Activated naive CD8-positive, alpha-beta T cell (primary cell): ENCODE results near the gene DNAH17.
"Not testable (repeated sequence)": the region's sequence is repeated elsewhere in the genome, so short reads cannot be mapped to it uniquely, and the experiment has no call there.

Source experiments
- H3K27ac Mint-ChIP-seq: one replicate; pipeline ENCODE4 v1.8.0; 2021; ENCODE audit warnings: mixed read lengths
- H3K27me3 Mint-ChIP-seq: one replicate; pipeline ENCODE4 v1.8.0; 2021; ENCODE audit warnings: mixed read lengths
- H3K36me3 Mint-ChIP-seq: one replicate; pipeline ENCODE4 v1.8.0; 2021; ENCODE audit warnings: mixed read lengths
- H3K4me1 Mint-ChIP-seq: one replicate; pipeline ENCODE4 v1.8.0; 2021; ENCODE audit warnings: low read depth, mixed read lengths
- H3K4me3 Mint-ChIP-seq: one replicate; pipeline ENCODE4 v1.8.0; 2021; ENCODE audit warnings: mild to moderate bottlenecking, mixed read lengths
- H3K9me3 Mint-ChIP-seq: one replicate; pipeline ENCODE4 v1.8.0; 2021; ENCODE audit warnings: low read depth, mixed read lengths

The DNAH17 gene

GRCh38 chr17:78510141-78511075 is 66.8 kb downstream of the DNAH17 start:
- no peaks in the 10 kb centered on the region for H3K27me3 Mint-ChIP-seq
- no peak overlapping the region for H3K4me3 Mint-ChIP-seq
- peaks cover 2% of the 10 kb centered on the region for H3K36me3 Mint-ChIP-seq
- H3K9me3 Mint-ChIP-seq, result no peaks in the 10 kb centered on the region
- H3K27ac Mint-ChIP-seq, result no peak overlapping the region
- H3K4me1 Mint-ChIP-seq, result no peaks in the 10 kb centered on the region

- Mint-ChIP-seq H3K4me1 (no peaks in the 10 kb centered on the region), H3K27me3 (no peaks in the 10 kb centered on the region), H3K36me3 (no peaks in the 10 kb centered on the region), H3K9me3 (no peaks in the 10 kb centered on the region), H3K27ac (no peak overlapping the region), H3K4me3 (no peak overlapping the region)
These were observed 69.7 kb downstream of the DNAH17 start for GRCh38 chr17:78507526-78507925.

GRCh38 chr17:78506454-78507309 is 70.5 kb downstream of the DNAH17 start:
- Mint-ChIP-seq H3K27ac (no peak overlapping the region), H3K27me3 (no peaks in the 10 kb centered on the region), H3K9me3 (no peaks in the 10 kb centered on the region), H3K36me3 (no peaks in the 10 kb centered on the region), H3K4me3 (no peak overlapping the region), H3K4me1 (no peaks in the 10 kb centered on the region)

- Mint-ChIP-seq H3K4me1 (no peaks in the 10 kb centered on the region), H3K9me3 (no peaks in the 10 kb centered on the region), H3K27me3 (no peaks in the 10 kb centered on the region), H3K27ac (no peak overlapping the region), H3K36me3 (no peaks in the 10 kb centered on the region), H3K4me3 (no peak overlapping the region)
These were observed 72.9 kb downstream of the DNAH17 start for GRCh38 chr17:78504156-78504925.

- H3K4me1 Mint-ChIP-seq, H3K27ac Mint-ChIP-seq, H3K4me3 Mint-ChIP-seq, H3K27me3 Mint-ChIP-seq, H3K9me3 Mint-ChIP-seq, H3K36me3 Mint-ChIP-seq: not testable (repeated sequence)
These were observed 73.8 kb downstream of the DNAH17 start for GRCh38 chr17:78503388-78503787.

- no peaks in the 10 kb centered on the region for H3K9me3 Mint-ChIP-seq
- H3K27ac Mint-ChIP-seq, result no peak overlapping the region
- H3K4me1 Mint-ChIP-seq, result no peaks in the 10 kb centered on the region
- no peak overlapping the region for H3K4me3 Mint-ChIP-seq
- H3K36me3 Mint-ChIP-seq, result no peaks in the 10 kb centered on the region
- no peaks in the 10 kb centered on the region for H3K27me3 Mint-ChIP-seq
These were observed 74.5 kb downstream of the DNAH17 start for GRCh38 chr17:78502611-78503148.

GRCh38 chr17:78501241-78502036 is 75.8 kb downstream of the DNAH17 start:
- no peaks in the 10 kb centered on the region for H3K4me1 Mint-ChIP-seq
- H3K9me3 Mint-ChIP-seq, result no peaks in the 10 kb centered on the region
- H3K4me3 Mint-ChIP-seq, result no peak overlapping the region
- H3K27me3 Mint-ChIP-seq, result no peaks in the 10 kb centered on the region
- no peaks in the 10 kb centered on the region for H3K36me3 Mint-ChIP-seq
- H3K27ac Mint-ChIP-seq, result no peak overlapping the region

GRCh38 chr17:78500806-78501205 is 76.4 kb downstream of the DNAH17 start:
- Mint-ChIP-seq H3K4me1 (no peaks in the 10 kb centered on the region), H3K27ac (no peak overlapping the region), H3K9me3 (no peaks in the 10 kb centered on the region), H3K36me3 (no peaks in the 10 kb centered on the region), H3K27me3 (no peaks in the 10 kb centered on the region), H3K4me3 (no peak overlapping the region)

- Mint-ChIP-seq H3K36me3 (no peaks in the 10 kb centered on the region), H3K27ac (no peak overlapping the region), H3K4me1 (no peaks in the 10 kb centered on the region), H3K9me3 (no peaks in the 10 kb centered on the region), H3K4me3 (no peak overlapping the region), H3K27me3 (no peaks in the 10 kb centered on the region)
These were observed 77.3 kb downstream of the DNAH17 start for GRCh38 chr17:78499715-78500540.

GRCh38 chr17:78498848-78499247 is 78.3 kb downstream of the DNAH17 start:
- H3K27me3 Mint-ChIP-seq, result no peaks in the 10 kb centered on the region
- H3K36me3 Mint-ChIP-seq, result no peaks in the 10 kb centered on the region
- H3K4me1 Mint-ChIP-seq, result no peaks in the 10 kb centered on the region
- no peak overlapping the region for H3K4me3 Mint-ChIP-seq
- H3K9me3 Mint-ChIP-seq, result no peaks in the 10 kb centered on the region
- H3K27ac Mint-ChIP-seq, result no peak overlapping the region

GRCh38 chr17:78497115-78497540 is 80.1 kb downstream of the DNAH17 start:
- H3K4me3 Mint-ChIP-seq, result no peak overlapping the region
- H3K27me3 Mint-ChIP-seq, result no peaks in the 10 kb centered on the region
- H3K4me1 Mint-ChIP-seq, result no peaks in the 10 kb centered on the region
- no peak overlapping the region for H3K27ac Mint-ChIP-seq
- no peaks in the 10 kb centered on the region for H3K9me3 Mint-ChIP-seq
- no peaks in the 10 kb centered on the region for H3K36me3 Mint-ChIP-seq

GRCh38 chr17:78496311-78496710 is 80.9 kb downstream of the DNAH17 start:
- H3K9me3 Mint-ChIP-seq, result no peaks in the 10 kb centered on the region
- no peaks in the 10 kb centered on the region for H3K27me3 Mint-ChIP-seq
- no peak overlapping the region for H3K27ac Mint-ChIP-seq
- H3K4me1 Mint-ChIP-seq, result no peaks in the 10 kb centered on the region
- no peak overlapping the region for H3K4me3 Mint-ChIP-seq
- H3K36me3 Mint-ChIP-seq, result no peaks in the 10 kb centered on the region

- no peaks in the 10 kb centered on the region for H3K4me1 Mint-ChIP-seq
- no peaks in the 10 kb centered on the region for H3K36me3 Mint-ChIP-seq
- H3K9me3 Mint-ChIP-seq, result no peaks in the 10 kb centered on the region
- H3K27me3 Mint-ChIP-seq, result no peaks in the 10 kb centered on the region
- no peak overlapping the region for H3K27ac Mint-ChIP-seq
- H3K4me3 Mint-ChIP-seq, result no peak overlapping the region
These were observed 81.6 kb downstream of the DNAH17 start for GRCh38 chr17:78495634-78496033.
